HL-60 (cell line): Measurements from ENCODE around the gene CHMP1A.

Source experiments
- CTCF ChIP-seq: IDR thresholded peaks from one replicate; pipeline ENCODE4 v1.5.1; 2011; ENCODE audit warnings: low read length, control low read depth, inconsistent platforms; ENCODE audit not compliant: insufficient read depth
- GABPA ChIP-seq: IDR thresholded peaks from 2 replicates; pipeline ENCODE4 v1.6.1; 2012; ENCODE audit warnings: low read depth
- POLR2AphosphoS5 ChIP-seq: IDR thresholded peaks from 2 replicates; pipeline ENCODE4 v1.6.1; 2012; ENCODE audit warnings: low read depth
- TF ChIP-seq, protein P1 (sequence below): IDR thresholded peaks from 2 replicates; pipeline ENCODE4 v1.6.1; 2012; ENCODE audit warnings: low read depth; ENCODE audit not compliant: insufficient replicate concordance

GRCh38 chr16:89636663-89637062 is 20.8 kb downstream of the CHMP1A start:
- no peak for TF ChIP-seq POLR2AphosphoS5
- TF ChIP-seq CTCF: no peak
- no peak for TF ChIP-seq GABPA
- TF ChIP-seq, protein P1, sequence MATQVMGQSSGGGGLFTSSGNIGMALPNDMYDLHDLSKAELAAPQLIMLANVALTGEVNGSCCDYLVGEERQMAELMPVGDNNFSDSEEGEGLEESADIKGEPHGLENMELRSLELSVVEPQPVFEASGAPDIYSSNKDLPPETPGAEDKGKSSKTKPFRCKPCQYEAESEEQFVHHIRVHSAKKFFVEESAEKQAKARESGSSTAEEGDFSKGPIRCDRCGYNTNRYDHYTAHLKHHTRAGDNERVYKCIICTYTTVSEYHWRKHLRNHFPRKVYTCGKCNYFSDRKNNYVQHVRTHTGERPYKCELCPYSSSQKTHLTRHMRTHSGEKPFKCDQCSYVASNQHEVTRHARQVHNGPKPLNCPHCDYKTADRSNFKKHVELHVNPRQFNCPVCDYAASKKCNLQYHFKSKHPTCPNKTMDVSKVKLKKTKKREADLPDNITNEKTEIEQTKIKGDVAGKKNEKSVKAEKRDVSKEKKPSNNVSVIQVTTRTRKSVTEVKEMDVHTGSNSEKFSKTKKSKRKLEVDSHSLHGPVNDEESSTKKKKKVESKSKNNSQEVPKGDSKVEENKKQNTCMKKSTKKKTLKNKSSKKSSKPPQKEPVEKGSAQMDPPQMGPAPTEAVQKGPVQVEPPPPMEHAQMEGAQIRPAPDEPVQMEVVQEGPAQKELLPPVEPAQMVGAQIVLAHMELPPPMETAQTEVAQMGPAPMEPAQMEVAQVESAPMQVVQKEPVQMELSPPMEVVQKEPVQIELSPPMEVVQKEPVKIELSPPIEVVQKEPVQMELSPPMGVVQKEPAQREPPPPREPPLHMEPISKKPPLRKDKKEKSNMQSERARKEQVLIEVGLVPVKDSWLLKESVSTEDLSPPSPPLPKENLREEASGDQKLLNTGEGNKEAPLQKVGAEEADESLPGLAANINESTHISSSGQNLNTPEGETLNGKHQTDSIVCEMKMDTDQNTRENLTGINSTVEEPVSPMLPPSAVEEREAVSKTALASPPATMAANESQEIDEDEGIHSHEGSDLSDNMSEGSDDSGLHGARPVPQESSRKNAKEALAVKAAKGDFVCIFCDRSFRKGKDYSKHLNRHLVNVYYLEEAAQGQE: no peak
